ENCODE data around the gene EFCC1.

EFCC1 gene

GRCh38 chr3:128994581-128995546, 6.2 kb upstream of the EFCC1 start:
- no peak for DNase-seq

DNA sequence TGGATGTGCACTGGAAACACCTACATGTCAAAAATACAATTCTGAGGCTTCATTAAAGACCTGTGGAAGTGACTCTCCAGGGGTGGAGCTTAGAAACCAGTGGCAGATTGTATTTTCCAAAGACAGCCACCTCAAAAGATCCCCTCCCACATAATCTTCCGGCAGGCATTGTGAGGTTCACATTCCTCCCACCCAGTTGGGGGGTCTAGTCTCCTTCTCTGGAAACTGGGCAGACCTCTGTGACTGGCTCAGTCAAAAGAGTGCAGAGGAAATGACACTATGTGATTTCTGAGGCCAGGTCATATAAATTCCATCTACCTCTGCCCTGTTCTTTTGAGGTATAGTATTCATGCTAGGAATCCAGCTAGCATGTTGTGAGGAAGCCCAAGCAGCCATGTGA, 5.4 kb upstream of the EFCC1 start:
- DNase-seq: no peak

- no peak for DNase-seq
Measured at GRCh38 chr3:128996200-128996599, 4.9 kb upstream of the EFCC1 start.

DNA sequence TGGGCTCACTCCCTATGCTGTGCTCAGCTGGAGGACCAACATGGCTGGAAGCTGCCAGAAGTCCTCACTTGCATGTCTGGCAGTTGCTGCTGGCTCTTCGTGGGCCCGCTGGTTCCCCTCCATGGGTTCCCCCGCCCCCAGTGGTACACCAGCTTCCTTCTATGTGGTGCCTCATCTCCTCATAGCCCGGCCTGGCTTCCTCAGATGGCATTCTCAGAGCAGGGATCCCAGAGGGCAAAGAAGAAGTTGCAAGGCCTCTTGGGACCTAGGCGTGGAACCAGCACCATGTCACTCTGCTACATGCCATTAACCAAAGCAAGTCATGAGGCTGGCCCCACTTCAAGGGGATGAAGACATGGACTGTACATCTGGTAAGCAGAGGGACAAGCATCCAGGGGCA, 4.4 kb upstream of the EFCC1 start:
- DNase-seq: no peak

- no peak for DNase-seq
Measured at GRCh38 chr3:128997486-128998133, 3.5 kb upstream of the EFCC1 start.

DNA sequence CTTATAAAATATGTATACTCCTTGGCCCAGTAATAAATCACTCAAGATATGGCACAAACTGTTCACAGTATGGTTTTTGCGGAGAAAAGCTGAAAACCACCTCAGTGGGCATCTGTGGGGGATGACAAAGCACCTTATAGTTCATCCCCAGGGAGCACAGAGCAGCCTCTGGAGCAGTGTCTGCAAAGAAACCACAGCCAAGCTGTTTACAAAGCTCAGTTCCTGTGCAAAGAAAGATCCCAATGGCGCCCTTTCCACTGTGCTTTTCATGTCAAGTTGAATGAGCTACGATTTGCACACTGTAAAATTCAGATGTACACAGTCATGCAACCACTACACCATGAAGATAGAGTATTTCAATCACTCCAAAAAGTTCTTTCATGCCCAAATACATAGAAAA, 2.5 kb upstream of the EFCC1 start:
- DNase-seq: no peak

DNA sequence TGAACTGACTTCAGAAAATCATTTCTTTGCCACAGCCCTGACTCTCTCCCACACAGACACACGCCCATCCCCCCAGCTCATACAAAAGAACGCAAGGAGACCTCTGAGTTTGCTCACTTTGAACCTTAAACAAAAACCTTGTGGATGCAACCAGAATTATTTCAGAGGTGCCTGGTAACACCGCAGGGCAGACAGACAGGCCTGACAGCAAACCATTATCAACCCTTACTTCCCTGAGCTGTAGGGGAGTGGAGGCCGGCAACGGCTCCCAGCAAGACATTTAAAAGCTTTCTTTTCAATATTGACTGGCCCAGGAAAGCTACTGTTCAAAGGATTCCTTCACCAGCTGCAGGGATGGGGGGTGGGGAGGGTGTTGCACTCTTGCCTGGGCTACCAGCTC, 2.0 kb upstream of the EFCC1 start:
- DNase-seq: no peak

DNA sequence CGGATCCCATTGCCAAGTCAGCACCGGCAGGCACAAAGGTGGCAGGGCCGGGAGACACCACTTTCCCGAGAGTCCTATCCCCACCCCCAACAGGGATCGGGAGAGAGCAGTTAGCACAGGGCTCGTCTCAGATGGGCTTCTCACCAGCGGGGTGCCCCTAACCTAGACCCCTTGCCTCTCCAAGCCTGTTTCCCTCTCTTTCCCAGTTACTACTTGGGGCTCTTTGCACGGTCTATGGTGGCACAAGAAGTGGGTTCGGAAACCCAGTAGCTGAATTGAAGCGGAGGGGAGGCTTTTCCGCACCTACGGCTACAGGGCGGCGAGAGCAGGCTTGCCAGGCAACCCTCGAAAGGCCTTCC, 383 bp upstream of the EFCC1 start:
- no peak for DNase-seq

DNA sequence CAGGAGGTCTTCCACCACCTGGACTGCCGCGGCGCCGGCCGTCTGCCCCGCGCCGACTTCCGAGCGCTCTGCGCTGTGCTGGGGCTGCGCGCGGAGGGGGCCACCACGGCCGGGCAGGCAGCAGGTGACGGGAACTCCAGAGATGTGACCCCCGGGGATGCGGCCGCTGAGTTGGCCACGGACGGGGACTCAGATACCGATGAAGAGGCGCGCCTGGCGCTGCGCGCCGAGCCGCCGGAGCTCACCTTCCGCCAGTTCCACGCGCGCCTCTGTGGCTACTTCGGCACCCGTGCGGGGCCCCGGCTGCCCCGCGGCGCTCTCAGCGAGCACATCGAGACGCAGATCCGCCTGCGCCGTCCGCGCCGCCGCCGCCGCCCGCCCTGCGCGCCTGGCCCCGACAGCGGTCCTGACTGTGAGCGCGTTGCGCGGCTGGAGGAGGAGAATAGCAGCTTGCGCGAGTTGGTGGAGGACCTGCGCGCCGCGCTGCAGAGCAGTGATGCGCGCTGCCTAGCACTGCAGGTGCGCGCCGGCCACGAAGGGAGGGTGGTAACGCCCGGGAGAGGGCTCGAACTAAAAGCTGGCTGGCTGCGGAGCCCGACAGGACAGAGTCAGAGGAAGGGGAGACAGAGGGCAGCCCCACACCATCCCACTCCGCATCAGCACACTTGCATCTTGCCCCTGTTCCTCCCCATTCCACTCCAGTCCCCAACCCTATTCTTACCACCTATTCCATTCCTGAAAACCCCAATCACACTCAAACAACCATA, 885 bp downstream of the EFCC1 start:
- peak; percentile 25 for DNase-seq

- no peak for DNase-seq
Measured at GRCh38 chr3:129002573-129003569, 1.8 kb downstream of the EFCC1 start.

DNA sequence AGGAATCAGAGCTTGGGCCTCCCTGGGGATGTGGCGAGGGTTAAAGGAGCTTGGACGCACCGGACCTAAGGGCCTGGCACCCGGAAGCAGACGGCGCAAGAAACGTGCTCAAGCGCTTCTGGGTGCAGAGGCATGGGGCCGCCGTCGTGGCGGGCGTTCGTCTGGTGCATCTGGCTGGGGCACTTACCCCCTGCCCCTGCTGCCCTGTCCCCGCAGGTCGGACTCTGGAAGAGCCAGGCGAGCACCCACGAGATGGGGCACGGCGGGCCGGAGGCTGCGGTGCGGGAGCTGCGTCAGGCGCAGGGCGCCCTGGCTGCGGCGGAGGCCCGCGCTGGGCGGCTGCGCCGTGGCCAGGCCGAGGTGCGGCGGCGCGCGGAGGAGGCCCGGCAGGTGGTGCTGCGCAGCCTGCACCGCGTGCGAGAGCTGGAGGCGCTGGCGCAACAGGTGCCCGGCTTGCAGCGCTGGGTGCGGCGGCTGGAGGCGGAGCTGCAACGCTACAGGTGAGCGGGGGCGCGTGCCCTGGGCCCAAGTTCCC, 2.5 kb downstream of the EFCC1 start:
- peak; percentile 33 for DNase-seq

DNA sequence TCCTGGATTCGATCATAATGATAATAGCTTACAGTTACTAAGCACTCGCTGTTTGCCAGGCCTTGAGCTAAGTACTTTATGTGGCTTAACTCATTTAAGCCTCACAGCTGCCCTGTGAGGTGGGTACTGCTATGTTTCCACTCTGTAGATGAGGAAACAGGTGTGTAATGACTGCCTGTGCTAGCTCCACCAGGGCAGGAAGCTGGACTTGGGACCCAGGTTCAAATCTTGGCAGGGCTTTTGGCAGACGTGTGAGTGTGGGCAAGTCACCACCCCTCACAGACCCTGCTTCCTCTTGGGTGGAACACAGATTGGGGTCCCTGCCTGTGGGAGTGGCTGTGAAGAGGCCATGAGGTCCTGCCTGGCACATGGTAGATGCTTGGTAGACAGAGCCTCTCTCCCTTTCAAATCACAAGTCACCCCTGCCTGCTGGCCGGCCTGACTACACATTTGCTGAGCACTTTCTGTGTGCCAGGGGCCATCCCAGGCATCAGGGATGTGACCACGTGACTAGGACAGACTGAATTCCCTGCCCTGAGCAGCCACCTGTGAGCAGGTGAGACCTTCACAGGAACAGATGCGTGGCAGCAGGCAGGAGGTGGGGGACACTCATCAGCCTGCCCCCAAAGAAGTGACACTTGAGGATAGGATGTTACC, 3.7 kb downstream of the EFCC1 start:
- DNase-seq: no peak

DNA sequence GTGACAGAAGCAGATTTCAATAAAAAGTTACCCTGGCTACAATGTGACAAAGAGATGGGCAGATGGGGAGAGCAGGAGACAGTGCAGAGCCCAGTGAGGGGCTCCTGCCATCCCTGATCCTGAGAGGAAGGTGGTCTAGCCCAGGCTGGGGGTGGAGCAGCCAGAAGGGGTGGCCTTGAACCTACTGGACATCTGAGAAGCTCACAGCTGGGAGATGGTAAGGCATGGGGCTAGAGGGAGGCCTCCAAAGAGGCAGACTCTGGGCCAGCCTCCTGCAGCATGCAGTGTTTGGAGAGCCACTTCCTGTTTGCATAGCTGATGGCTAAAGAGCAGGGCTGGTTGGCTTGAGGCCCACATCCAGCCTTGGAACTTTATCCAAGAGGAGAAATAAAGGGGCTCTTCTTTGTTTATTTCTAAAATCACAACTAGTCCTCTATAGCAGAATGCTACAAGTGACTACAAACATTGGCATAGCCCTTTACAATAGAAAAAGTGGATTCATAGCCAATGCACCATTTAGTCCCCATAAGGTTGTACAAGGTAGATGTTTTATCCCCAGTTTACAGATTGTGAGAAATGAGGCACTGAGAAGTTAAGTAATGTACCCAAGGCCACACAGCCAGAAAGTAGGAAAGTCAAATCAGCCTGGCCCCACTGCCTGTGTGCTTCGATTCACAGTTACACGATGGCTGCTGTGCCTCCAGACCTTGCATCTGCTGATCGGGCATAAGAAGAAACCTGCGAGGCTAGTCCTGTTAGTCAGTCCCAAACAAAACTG, 4.6 kb downstream of the EFCC1 start:
- DNase-seq: no peak

DNA sequence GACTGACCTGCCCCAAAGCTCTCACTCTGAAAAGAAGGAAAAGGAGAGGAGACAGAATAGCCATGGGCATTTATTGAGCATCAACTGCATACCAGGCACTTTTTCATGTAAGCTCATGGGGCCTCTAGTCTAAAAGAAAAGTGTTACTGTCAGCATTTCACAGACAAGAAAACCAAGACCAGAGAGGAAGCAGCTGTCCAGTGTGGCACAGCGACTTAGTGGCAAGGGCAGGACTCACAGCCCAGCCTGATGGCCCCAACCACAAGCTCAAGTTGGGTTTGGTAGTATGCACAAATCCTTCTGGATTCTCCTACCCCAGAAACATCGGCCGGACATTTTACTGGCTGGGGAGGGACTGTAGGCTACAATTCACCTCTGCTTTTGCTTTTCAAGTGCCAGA, 5.8 kb downstream of the EFCC1 start:
- no peak for DNase-seq

GRCh38 chr3:129007792-129008191, 6.7 kb downstream of the EFCC1 start:
- DNase-seq: no peak

- no peak for DNase-seq
Measured at GRCh38 chr3:129009266-129009665, 8.2 kb downstream of the EFCC1 start.

GRCh38 chr3:129010310-129010956, 9.3 kb downstream of the EFCC1 start:
- DNase-seq: no peak

- DNase-seq: peak; percentile 10
Measured at GRCh38 chr3:129013491-129013891, 12.4 kb downstream of the EFCC1 start.

- no peak for DNase-seq
Measured at GRCh38 chr3:129014148-129014547, 13.0 kb downstream of the EFCC1 start.

GRCh38 chr3:129014793-129015345, 13.8 kb downstream of the EFCC1 start:
- no peak for DNase-seq
